BJ (cell line): ENCODE data around the gene TMEM247. TPM values are rescaled to one million over a fixed set of nuclear protein-coding genes. Genes with fewer than 3 reads are reported as not detected.
A peak's percentile ranks its signal among the peaks of the same experiment; 100 is the strongest.

ENCODE experiments used
- CTCF ChIA-PET: fragments of 350-600 bp; formaldehyde crosslinking; extraction: SDS; loops from one replicate; lab custom pipeline; 2021; ENCODE audit warnings: antibody characterized with exemption, inconsistent platforms; lab: Yijun Ruan, JAX
- POLR2A ChIA-PET: fragments of 300-600 bp; sonication (Branson Sonifier 250); formaldehyde crosslinking; extraction: SDS; loops from one replicate; lab custom pipeline; 2021; ENCODE audit warnings: antibody characterized with exemption; lab: Charles Lee
- DNase-seq: peaks from one replicate; pipeline ENCODE4 v3.0.0-alpha.2; 2011; ENCODE audit warnings: low read depth
- H3K27me3 ChIP-seq: 2 replicates; pipeline ENCODE4 v1.6.0; 2011; ENCODE audit warnings: low read length; ENCODE audit not compliant: control insufficient read depth, insufficient read depth
- H3K36me3 ChIP-seq: 2 replicates; pipeline ENCODE4 v1.5.1; 2011; ENCODE audit warnings: low read length; ENCODE audit not compliant: control insufficient read depth, insufficient read depth
- H3K4me3 ChIP-seq: 2 replicates; pipeline ENCODE4 v1.5.1; 2011; ENCODE audit warnings: low read depth, mild to moderate bottlenecking, control low read depth, low read length
- polyA plus RNA-seq: library from polyadenylated mRNA; depleted of rRNA; stranded (reverse); fragments of >200 nt; gene quantifications from 2 replicates; pipeline ENCODE4 v1.2.3, GENCODE V29; 2011
- TF ChIP-seq, protein P1 (sequence below): IDR thresholded peaks from 2 replicates; pipeline ENCODE4 v1.5.1; 2011; ENCODE audit warnings: low read depth, mild to moderate bottlenecking, control low read depth, inconsistent platforms, low read length, moderate library complexity; ENCODE audit not compliant: insufficient read depth

Gene TMEM247
- polyA plus RNA-seq, 1 experiment = not detected

DNA sequence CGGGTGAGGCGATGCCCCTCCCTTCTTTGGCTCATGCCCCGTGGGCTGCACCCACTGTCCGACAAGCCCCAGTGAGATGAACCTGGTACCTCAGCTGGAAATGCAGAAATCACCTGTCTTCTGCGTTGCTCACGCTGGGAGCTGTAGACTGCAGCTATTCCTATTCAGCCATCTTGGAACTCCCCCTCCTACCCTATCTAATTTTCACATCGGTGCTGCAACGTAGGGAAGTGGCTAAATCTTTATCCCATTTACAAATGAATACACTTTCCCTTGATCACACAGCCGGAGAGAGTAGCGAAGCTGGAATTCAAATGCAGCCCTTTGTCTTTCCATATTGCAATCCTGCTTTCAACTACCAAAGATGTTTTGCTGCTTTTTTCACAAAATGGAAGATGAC lies 1.4 kb upstream of the TMEM247 start:
- no peak for DNase-seq
- TF ChIP-seq, protein P1, sequence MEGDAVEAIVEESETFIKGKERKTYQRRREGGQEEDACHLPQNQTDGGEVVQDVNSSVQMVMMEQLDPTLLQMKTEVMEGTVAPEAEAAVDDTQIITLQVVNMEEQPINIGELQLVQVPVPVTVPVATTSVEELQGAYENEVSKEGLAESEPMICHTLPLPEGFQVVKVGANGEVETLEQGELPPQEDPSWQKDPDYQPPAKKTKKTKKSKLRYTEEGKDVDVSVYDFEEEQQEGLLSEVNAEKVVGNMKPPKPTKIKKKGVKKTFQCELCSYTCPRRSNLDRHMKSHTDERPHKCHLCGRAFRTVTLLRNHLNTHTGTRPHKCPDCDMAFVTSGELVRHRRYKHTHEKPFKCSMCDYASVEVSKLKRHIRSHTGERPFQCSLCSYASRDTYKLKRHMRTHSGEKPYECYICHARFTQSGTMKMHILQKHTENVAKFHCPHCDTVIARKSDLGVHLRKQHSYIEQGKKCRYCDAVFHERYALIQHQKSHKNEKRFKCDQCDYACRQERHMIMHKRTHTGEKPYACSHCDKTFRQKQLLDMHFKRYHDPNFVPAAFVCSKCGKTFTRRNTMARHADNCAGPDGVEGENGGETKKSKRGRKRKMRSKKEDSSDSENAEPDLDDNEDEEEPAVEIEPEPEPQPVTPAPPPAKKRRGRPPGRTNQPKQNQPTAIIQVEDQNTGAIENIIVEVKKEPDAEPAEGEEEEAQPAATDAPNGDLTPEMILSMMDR = no peak
- H3K36me3 ChIP-seq = no peaks in the 10 kb centered on the region
- no peaks in the 10 kb centered on the region for H3K27me3 ChIP-seq
- ChIA-PET POLR2A (no interaction called here), CTCF (interaction anchor here (1.6 kb wide), 1 partner anchor 154 kb away, joined by 4 read pairs; no protein-coding TSS in a partner anchor)
- no peak overlapping the region for H3K4me3 ChIP-seq

DNA sequence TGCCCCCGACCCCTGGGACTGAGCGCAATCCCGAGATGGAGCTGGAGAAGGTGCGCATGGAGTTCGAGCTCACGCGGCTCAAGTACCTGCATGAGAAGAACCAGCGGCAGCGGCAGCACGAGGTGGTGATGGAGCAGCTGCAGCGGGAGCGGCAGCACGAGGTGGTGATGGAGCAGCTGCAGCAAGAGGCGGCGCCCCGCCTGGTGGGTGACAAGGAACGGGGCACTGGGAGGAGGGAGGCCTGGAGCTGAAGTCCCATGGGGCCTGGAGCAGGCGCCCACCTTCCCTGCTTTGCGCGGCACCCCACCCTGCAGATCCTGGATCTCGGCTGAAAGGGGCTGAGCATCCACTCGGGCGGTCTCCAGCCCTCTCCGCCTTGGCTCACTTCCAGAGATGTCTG lies 1.2 kb downstream of the TMEM247 start:
- H3K27me3 ChIP-seq = no peaks in the 10 kb centered on the region
- ChIA-PET POLR2A (no interaction called here), CTCF (no interaction called here)
- H3K4me3 ChIP-seq = no peak overlapping the region
- DNase-seq = no peak
- H3K36me3 ChIP-seq = no peaks in the 10 kb centered on the region
- TF ChIP-seq, protein P1 = no peak

DNA sequence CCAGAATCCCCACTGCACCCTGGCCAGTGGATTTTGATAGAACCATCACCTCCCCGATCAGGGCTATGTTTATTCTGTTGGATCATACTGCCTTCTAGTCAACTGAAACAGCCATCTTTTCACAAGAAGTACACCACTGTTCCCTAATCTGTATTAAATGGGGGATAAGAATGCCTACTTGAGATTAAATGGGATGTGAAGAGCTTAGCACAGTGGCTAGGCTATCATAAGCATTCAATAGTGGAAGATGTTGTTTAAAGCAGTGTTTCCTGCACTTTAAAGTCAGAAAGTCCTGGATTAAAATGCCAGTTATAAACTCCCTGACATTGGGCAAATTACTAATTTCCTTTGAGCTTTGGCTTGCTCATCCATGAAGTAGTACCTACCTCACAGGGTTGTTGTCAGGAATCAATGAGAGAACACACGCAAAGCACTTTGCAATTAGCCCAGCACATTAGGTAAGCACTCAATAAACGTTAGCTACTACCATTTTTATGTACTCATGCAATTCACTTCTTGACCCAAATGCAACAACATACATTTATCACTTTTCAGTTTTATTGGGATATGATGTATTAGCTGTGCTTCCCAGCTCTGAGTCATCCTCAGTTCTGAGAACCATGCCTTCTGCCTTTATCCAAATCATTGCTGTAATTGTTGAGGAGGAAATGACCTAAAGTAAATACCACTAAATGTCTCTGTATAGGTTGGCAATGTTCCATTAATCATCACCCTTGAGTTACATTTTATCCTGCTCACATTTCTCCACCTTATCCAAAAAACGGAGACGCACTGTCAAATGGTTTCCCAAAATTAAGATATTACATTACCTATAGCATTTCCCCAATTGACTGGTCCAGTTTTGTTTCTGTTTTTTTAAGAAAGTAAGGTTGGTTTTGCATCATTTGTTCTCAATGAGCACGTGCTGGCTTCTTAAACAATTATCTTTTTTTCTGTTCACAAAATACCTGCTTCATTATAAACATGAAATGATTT lies 2.1 kb downstream of the TMEM247 start:
- TF ChIP-seq, protein P1 = no peak
- peak; percentile 81 for DNase-seq
- Histone ChIP-seq H3K4me3 (no peak overlapping the region), H3K36me3 (no peaks in the 10 kb centered on the region), H3K27me3 (no peaks in the 10 kb centered on the region)
- CTCF ChIA-PET = interaction anchor here (1.1 to 1.4 kb wide), 2 partner anchors 169 to 488 kb away, joined by 3 to 4 read pairs; no protein-coding TSS in a partner anchor
- POLR2A ChIA-PET = interaction anchor here (0.7 kb wide), 1 partner anchor 31 kb away, joined by 3 read pairs; no protein-coding TSS in a partner anchor

DNA sequence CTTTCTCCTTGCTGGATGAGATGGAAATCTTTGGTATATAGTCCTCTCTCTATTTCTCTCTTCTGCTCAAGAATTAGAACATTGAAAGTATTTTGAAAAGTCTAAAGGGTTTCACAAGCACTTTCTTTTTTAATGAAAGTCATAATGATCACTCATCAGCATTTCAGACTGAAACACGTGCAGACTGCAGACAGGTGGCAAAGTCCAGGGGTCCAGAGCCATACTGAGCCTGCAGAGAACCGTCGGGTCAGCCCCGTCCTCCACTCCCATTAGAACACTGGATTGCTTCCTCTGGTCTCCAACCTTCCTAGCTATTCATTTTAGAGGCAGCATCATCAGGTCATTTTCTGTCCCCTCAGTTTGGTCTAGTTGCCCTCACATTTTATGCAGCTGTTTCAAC lies 3.1 kb downstream of the TMEM247 start:
- TF ChIP-seq, protein P1 = no peak
- CTCF ChIA-PET = interaction anchor here (1.4 kb wide), 1 partner anchor 489 kb away, joined by 3 read pairs; no protein-coding TSS in a partner anchor
- Histone ChIP-seq H3K36me3 (no peaks in the 10 kb centered on the region), H3K4me3 (no peak overlapping the region), H3K27me3 (no peaks in the 10 kb centered on the region)
- POLR2A ChIA-PET = interaction anchor here (0.6 kb wide), 1 partner anchor 39 kb away, joined by 3 read pairs; no protein-coding TSS in a partner anchor
- DNase-seq = no peak

DNA sequence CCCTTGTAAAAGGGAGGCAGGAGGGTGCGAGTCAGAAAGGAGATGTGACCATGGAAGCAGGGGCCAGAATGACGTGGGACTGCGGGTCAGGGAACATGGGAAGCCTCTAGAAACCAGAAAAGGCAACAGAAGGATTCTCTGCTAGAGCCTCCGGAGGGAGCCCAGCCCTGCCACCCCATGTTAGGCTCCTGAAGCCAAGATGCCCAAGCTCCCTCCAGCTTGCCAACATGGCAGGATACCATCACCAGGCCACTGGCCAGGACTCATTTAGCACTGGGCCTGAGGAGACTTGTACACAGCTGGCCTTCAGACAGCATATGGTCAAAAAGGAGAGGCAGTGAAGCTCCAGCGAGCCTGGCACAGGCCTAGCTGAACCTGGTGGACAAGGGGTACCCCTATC lies 5.6 kb downstream of the TMEM247 start:
- DNase-seq = no peak
- no peaks in the 10 kb centered on the region for H3K27me3 ChIP-seq
- POLR2A ChIA-PET = no interaction called here
- TF ChIP-seq, protein P1 = no peak
- no peaks in the 10 kb centered on the region for H3K36me3 ChIP-seq
- CTCF ChIA-PET = no interaction called here
- no peak overlapping the region for H3K4me3 ChIP-seq
